ENCODE data around the gene EXTL1. TPM values are rescaled to one million over a fixed set of nuclear protein-coding genes. Genes with fewer than 3 reads are reported as not detected.
"Not testable (repeated sequence)": the region's sequence is repeated elsewhere in the genome, so short reads cannot be mapped to it uniquely, and the experiment has no call there.

The EXTL1 gene
- 0.06 and 0.15 TPM in 2 replicates for total RNA-seq (2014; rRNA removed; shearing (Covaris generic))

- DNase-seq (ENCODE audit: low read depth) = no peak
Measured at GRCh38 chr1:26021647-26022403, at the start of gene EXTL1. Gene EXTL1 (plus strand): TSS chr1:26021775. CDS start chr1:26022647, 872 bp downstream.

GRCh38 chr1:25971811-25972180 lies 49.8 kb upstream of the EXTL1 start:
- DNase-seq (ENCODE audit: low read depth) = no peak

GRCh38 chr1:25973610-25974321 lies 47.8 kb upstream of the EXTL1 start:
- peak; percentile 16 for DNase-seq (ENCODE audit: low read depth)

GRCh38 chr1:25977801-25978200 lies 43.8 kb upstream of the EXTL1 start:
- no peak for DNase-seq (ENCODE audit: low read depth)

GRCh38 chr1:25978403-25978802 lies 43.2 kb upstream of the EXTL1 start:
- DNase-seq (ENCODE audit: low read depth) = no peak

GRCh38 chr1:25979210-25979609 lies 42.4 kb upstream of the EXTL1 start:
- no peak for DNase-seq (ENCODE audit: low read depth)

GRCh38 chr1:25985171-25985570 lies 36.4 kb upstream of the EXTL1 start:
- no peak for DNase-seq (ENCODE audit: low read depth)

GRCh38 chr1:25985670-25986069 lies 35.9 kb upstream of the EXTL1 start:
- DNase-seq (ENCODE audit: low read depth) = no peak

GRCh38 chr1:25986773-25987172 lies 34.8 kb upstream of the EXTL1 start:
- DNase-seq (ENCODE audit: low read depth) = not testable (repeated sequence)

GRCh38 chr1:25987951-25988350 lies 33.6 kb upstream of the EXTL1 start:
- DNase-seq (ENCODE audit: low read depth) = no peak

- DNase-seq (ENCODE audit: low read depth) = peak; percentile 72
Measured at GRCh38 chr1:25989440-25990234, 31.9 kb upstream of the EXTL1 start.

GRCh38 chr1:25990251-25990650 lies 31.3 kb upstream of the EXTL1 start:
- no peak for DNase-seq (ENCODE audit: low read depth)

- no peak for DNase-seq (ENCODE audit: low read depth)
Measured at GRCh38 chr1:25990702-25991395, 30.7 kb upstream of the EXTL1 start.

- no peak for DNase-seq (ENCODE audit: low read depth)
Measured at GRCh38 chr1:25991937-25992688, 29.5 kb upstream of the EXTL1 start.

- DNase-seq (ENCODE audit: low read depth) = no peak
Measured at GRCh38 chr1:25992689-25993171, 28.8 kb upstream of the EXTL1 start.

GRCh38 chr1:25993197-25993951 lies 28.2 kb upstream of the EXTL1 start:
- DNase-seq (ENCODE audit: low read depth) = no peak

- no peak for DNase-seq (ENCODE audit: low read depth)
Measured at GRCh38 chr1:25994402-25995150, 27.0 kb upstream of the EXTL1 start.

- no peak for DNase-seq (ENCODE audit: low read depth)
Measured at GRCh38 chr1:25996966-25997827, 24.4 kb upstream of the EXTL1 start.

Measured in Daoy (cell line).